ENCODE results near the gene ACTR2.

DNA sequence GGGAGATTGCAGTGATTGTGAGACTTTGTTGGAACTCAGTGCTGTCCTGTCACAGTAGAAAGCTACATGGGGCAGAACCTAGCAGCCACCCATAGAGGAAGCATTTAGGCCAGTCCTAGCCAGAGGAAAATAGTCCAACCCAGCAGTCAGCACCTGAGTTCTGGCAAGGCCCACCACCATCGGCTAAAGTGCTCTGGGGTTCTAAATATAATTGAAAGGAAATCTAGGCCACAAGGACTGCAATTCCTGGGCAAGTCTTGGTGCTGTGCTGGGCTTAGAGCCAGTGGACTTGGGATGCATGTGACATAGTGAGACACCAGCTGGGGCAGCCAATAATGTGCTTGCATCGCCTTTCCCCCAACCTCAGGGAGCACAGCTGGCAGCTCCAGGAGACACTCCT is 28.9 kb upstream of the ACTR2 start:
- TF ChIP-seq POLR2AphosphoS5 (IDR thresholded peaks at IDR 0.05; ENCODE audit: low read depth) (no peak), GABPA (IDR thresholded peaks at IDR 0.05; ENCODE audit: low read depth) (no peak)
- TF ChIP-seq, protein P1, sequence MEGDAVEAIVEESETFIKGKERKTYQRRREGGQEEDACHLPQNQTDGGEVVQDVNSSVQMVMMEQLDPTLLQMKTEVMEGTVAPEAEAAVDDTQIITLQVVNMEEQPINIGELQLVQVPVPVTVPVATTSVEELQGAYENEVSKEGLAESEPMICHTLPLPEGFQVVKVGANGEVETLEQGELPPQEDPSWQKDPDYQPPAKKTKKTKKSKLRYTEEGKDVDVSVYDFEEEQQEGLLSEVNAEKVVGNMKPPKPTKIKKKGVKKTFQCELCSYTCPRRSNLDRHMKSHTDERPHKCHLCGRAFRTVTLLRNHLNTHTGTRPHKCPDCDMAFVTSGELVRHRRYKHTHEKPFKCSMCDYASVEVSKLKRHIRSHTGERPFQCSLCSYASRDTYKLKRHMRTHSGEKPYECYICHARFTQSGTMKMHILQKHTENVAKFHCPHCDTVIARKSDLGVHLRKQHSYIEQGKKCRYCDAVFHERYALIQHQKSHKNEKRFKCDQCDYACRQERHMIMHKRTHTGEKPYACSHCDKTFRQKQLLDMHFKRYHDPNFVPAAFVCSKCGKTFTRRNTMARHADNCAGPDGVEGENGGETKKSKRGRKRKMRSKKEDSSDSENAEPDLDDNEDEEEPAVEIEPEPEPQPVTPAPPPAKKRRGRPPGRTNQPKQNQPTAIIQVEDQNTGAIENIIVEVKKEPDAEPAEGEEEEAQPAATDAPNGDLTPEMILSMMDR (IDR thresholded peaks at IDR 0.05; ENCODE audit: insufficient read depth, low read length) = no peak
- TF ChIP-seq, protein P2, sequence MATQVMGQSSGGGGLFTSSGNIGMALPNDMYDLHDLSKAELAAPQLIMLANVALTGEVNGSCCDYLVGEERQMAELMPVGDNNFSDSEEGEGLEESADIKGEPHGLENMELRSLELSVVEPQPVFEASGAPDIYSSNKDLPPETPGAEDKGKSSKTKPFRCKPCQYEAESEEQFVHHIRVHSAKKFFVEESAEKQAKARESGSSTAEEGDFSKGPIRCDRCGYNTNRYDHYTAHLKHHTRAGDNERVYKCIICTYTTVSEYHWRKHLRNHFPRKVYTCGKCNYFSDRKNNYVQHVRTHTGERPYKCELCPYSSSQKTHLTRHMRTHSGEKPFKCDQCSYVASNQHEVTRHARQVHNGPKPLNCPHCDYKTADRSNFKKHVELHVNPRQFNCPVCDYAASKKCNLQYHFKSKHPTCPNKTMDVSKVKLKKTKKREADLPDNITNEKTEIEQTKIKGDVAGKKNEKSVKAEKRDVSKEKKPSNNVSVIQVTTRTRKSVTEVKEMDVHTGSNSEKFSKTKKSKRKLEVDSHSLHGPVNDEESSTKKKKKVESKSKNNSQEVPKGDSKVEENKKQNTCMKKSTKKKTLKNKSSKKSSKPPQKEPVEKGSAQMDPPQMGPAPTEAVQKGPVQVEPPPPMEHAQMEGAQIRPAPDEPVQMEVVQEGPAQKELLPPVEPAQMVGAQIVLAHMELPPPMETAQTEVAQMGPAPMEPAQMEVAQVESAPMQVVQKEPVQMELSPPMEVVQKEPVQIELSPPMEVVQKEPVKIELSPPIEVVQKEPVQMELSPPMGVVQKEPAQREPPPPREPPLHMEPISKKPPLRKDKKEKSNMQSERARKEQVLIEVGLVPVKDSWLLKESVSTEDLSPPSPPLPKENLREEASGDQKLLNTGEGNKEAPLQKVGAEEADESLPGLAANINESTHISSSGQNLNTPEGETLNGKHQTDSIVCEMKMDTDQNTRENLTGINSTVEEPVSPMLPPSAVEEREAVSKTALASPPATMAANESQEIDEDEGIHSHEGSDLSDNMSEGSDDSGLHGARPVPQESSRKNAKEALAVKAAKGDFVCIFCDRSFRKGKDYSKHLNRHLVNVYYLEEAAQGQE (IDR thresholded peaks at IDR 0.05; ENCODE audit: insufficient replicate concordance, low read depth) = no peak
